Tibial artery (tissue), 4 donors: Measurements from ENCODE around the gene MPC1.
A peak's percentile ranks its signal among the peaks of the same experiment; 100 is the strongest.

Experiments
- DNase-seq, 2 donors: peaks; one replicate each; pipeline ENCODE4 v3.0.0-alpha.2; 2019
- H3K27ac ChIP-seq, 2 donors: fragments of 200-600 bp; sonication (generic) in 1 of 2; 1 replicate in 1 of 2; 2 replicates in 1 of 2; pipeline ENCODE4 v1.5.1; 2018 to 2019; ENCODE audit warnings: mild to moderate bottlenecking in 1 of 2
- H3K27me3 ChIP-seq, 2 donors: fragments of 200-600 bp; sonication (generic) in 1 of 2; one replicate each; pipeline versions ENCODE4 v1.5.1 to v1.6.0; 2016 to 2019
- H3K36me3 ChIP-seq, 3 donors: fragments of 200-600 bp; sonication (generic) in 2 of 3; one replicate each; pipeline ENCODE4 v1.5.1; 2016 to 2019; ENCODE audit warnings: mild to moderate bottlenecking in 2 of 3
- H3K4me1 ChIP-seq, 4 donors: fragments of 200-600 bp; sonication (generic) in 2 of 4; 1 replicate in 3 of 4; 2 replicates in 1 of 4; pipeline ENCODE4 v1.5.1; 2016 to 2019
- H3K4me3 ChIP-seq, 2 donors: fragments of 200-600 bp; sonication (generic) in 1 of 2; 1 replicate in 1 of 2; 2 replicates in 1 of 2; pipeline ENCODE4 v1.5.1; 2018 to 2019; ENCODE audit warnings: mild to moderate bottlenecking in 2 of 2
- H3K9me3 ChIP-seq, 3 donors: fragments of 200-600 bp; sonication (generic) in 1 of 3; one replicate each; pipeline ENCODE4 v1.5.1; 2016 to 2019
- intact Hi-C: fragments of 100-400 bp; cut with DNase I; formaldehyde crosslinking; loops from one replicate; pipeline ENCODE4 v1.15.0; 2023; ENCODE audit warnings: low total_unique reads
- TF ChIP-seq, protein P1 (sequence below), 2 experiments: fragments of 200-600 bp in 1 of 2; fragments of 450-650 bp in 1 of 2; IDR thresholded peaks; one replicate each; pipeline ENCODE4 v1.5.1; 2017 to 2019; ENCODE audit warnings: antibody characterized with exemption in 2 of 2, mild to moderate bottlenecking in 1 of 2, moderate library complexity in 1 of 2

MPC1 gene

DNA sequence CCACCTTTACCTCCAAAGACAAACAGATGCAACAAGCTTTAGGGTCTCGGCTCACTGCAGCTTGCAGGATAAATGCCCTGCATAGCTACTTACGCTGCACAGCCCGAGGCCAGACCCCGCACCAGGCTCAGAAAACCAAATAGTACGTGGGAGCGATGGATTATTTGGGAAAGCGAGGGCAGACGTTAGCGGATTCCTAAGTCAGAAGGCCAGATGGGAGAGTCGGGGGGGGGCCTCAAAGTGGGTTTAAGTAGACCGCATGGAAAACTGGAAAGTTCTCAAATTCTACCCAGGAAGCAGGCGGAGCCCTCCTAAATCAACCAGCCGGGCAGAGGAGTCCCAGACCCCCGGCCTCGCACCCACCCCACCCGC lies 40.8 kb downstream of the MPC1 start:
- no peak for DNase-seq
- peaks cover 0 to 9% (median 0%) of the 10 kb centered on the region in 3 donors for H3K36me3 ChIP-seq
- H3K4me3 ChIP-seq: peak overlapping the region; percentile 63 to 75
- no peaks in the 10 kb centered on the region for H3K27me3 ChIP-seq
- H3K4me1 ChIP-seq: peaks cover 0 to 51% (median 23%) of the 10 kb centered on the region in 4 donors
- H3K9me3 ChIP-seq: no peaks in the 10 kb centered on the region
- peak overlapping the region; percentile 83 to 87 for H3K27ac ChIP-seq
- TF ChIP-seq, protein P1, sequence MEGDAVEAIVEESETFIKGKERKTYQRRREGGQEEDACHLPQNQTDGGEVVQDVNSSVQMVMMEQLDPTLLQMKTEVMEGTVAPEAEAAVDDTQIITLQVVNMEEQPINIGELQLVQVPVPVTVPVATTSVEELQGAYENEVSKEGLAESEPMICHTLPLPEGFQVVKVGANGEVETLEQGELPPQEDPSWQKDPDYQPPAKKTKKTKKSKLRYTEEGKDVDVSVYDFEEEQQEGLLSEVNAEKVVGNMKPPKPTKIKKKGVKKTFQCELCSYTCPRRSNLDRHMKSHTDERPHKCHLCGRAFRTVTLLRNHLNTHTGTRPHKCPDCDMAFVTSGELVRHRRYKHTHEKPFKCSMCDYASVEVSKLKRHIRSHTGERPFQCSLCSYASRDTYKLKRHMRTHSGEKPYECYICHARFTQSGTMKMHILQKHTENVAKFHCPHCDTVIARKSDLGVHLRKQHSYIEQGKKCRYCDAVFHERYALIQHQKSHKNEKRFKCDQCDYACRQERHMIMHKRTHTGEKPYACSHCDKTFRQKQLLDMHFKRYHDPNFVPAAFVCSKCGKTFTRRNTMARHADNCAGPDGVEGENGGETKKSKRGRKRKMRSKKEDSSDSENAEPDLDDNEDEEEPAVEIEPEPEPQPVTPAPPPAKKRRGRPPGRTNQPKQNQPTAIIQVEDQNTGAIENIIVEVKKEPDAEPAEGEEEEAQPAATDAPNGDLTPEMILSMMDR (IDR thresholded peaks at IDR 0.05): no peak
- intact Hi-C loops: loop anchor here (5.0 kb wide), 1 partner anchor 40 kb away; the partner anchor contains the start of gene MPC1

DNA sequence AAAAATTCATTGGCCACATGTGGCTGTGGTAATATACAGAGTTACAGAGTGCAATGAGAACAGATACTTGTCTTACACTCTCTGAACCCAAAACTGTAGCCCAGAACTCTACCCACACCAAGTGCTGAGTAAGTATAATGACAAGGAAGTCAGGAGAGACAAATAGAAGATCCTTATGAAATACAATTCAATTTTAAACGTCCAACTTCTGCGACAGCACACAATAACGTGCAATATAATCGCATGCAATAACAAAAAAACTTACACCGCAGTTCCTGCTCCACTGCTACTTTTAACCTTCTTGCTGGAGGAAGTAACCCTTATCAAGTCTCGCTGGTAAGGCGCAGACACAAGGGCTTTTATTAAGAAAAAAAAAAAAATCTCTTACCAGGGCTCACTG lies 41.3 kb downstream of the MPC1 start:
- peak overlapping the region; percentile 83 to 87 for H3K27ac ChIP-seq
- H3K36me3 ChIP-seq: peaks cover 0 to 12% (median 0%) of the 10 kb centered on the region in 3 donors
- H3K4me3 ChIP-seq: peak overlapping the region; percentile 63 to 75
- DNase-seq: no peak
- H3K9me3 ChIP-seq: no peaks in the 10 kb centered on the region
- TF ChIP-seq, protein P1 (IDR thresholded peaks at IDR 0.05): no peak
- peaks cover 0 to 52% (median 23%) of the 10 kb centered on the region in 4 donors for H3K4me1 ChIP-seq
- H3K27me3 ChIP-seq: no peaks in the 10 kb centered on the region
- intact Hi-C loops: loop anchor here (5.0 kb wide), 1 partner anchor 41 kb away; the partner anchor contains the start of gene MPC1

DNA sequence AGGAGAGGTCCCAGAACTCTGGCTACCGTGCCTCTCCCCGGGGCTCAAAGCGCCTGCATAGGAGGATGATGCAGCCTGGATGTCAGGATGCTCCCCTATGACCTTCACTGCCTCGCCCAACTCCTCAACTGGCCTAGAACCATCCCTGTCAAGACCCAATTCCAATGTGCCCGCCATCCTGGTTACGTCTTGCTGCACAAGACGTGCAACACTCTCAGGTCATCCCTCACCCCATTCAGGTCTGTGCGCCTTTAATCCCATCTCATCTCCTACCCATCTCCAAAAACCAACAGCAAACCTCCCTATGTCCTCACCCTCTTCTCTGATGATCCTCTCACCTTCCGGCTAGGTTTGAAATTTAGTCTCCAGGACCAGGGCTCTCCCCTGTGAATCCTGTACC lies 43.9 kb downstream of the MPC1 start:
- Histone ChIP-seq H3K27ac (no peak overlapping the region), H3K36me3 (peaks cover 0 to 36% (median 18%) of the 10 kb centered on the region in 3 donors), H3K9me3 (no peaks in the 10 kb centered on the region), H3K4me3 (no peak overlapping the region), H3K27me3 (no peaks in the 10 kb centered on the region), H3K4me1 (peaks cover 0 to 52% (median 23%) of the 10 kb centered on the region in 4 donors)
- DNase-seq: no peak
- TF ChIP-seq, protein P1 (IDR thresholded peaks at IDR 0.05): no peak
- intact Hi-C loops: no loop called here

DNA sequence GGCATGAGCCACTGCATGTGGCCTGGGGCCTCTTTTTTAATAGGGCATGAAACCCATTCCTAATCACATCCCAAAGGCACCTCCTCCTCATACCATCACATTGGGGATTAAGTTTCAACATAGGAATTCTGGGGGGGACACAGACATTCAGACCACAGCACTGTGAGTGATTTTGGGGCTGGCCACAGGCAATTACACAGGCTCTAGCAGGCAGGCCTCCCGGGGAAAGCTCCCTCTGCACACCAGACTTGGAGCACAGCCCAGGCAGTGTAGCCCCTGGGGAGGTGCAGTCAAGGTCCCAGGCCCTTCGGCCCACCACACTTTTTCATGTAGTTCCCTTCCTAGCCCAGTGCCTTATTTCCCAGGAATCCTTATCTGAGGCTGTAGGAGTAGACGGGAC lies 45.9 kb downstream of the MPC1 start:
- H3K4me1 ChIP-seq: peaks cover 0 to 43% (median 25%) of the 10 kb centered on the region in 4 donors
- no peaks in the 10 kb centered on the region for H3K9me3 ChIP-seq
- H3K4me3 ChIP-seq: no peak overlapping the region
- H3K27me3 ChIP-seq: no peaks in the 10 kb centered on the region
- TF ChIP-seq, protein P1 (IDR thresholded peaks at IDR 0.05): no peak
- DNase-seq: no peak
- no peak overlapping the region for H3K27ac ChIP-seq
- H3K36me3 ChIP-seq: peaks cover 0 to 41% (median 18%) of the 10 kb centered on the region in 3 donors
- intact Hi-C loops: no loop called here

DNA sequence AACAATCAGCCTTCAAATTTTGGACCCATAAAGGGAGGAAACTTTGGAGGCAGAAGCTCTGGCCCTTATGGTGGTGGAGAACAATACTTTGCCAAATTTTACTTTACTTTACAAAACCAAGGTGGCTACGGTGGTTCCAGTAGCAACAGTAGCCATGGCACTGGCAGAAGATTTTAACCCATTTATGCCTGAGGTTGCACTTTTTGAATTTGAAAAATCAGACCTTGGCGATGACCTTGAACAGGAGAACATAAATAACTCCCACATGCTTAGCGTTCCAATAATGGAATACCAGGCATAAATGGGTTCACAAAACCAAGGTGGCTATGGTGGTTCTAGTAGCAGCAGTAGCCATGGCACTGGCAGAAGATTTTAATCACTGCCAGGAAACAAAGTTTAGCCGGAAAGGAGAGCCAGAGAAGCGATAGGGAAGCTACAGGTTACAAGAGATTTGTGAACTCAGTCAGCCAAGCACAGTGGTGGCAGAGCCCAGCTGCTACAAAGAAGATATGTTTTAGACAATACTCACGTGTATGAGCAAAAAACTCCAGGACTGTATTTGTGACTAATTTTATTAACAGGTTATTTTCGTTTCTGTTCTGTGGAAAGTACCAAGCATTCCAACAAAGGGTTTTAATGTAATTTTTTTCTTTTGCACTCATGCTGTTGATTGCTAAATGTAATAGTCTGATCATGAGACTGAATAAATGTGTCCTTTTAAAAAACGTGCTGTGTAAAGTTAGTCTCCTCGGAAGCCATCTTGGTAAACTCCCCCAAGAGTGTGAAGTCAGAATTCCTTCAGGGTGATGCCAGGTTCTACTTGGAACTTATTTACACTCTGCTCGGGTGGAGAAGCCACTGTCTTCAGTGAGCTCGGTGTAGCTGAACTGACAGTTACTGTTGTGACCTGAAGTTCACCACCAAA lies 47.1 kb downstream of the MPC1 start:
- Histone ChIP-seq H3K4me1 (peaks cover 0 to 37% (median 21%) of the 10 kb centered on the region in 4 donors), H3K27ac (no peak overlapping the region), H3K9me3 (no peaks in the 10 kb centered on the region), H3K27me3 (no peaks in the 10 kb centered on the region), H3K4me3 (no peak overlapping the region), H3K36me3 (peaks cover 0 to 41% (median 18%) of the 10 kb centered on the region in 3 donors)
- intact Hi-C loops: no loop called here
- no peak for DNase-seq
- TF ChIP-seq, protein P1 (IDR thresholded peaks at IDR 0.05): no peak
